ENCODE results near the gene ARHGEF35.
"Not testable (repeated sequence)": the region's sequence is repeated elsewhere in the genome, so short reads cannot be mapped to it uniquely, and the experiment has no call there.

ARHGEF35 gene

GRCh38 chr7:144195212-144195872, at the start of gene ARHGEF35:
TSS of gene ARHGEF35 (minus strand) at chr7:144195833. CDS start at chr7:144188383, 7,450 bp downstream.
- not testable (repeated sequence) for DNase-seq (ENCODE audit: low read depth); H3K4me3 ChIP-seq (ENCODE audit: low read length)

- DNase-seq (ENCODE audit: low read depth); H3K4me3 ChIP-seq (ENCODE audit: low read length): not testable (repeated sequence)
These were observed 49.7 kb upstream of the ARHGEF35 start for GRCh38 chr7:144245372-144245771.

GRCh38 chr7:144239365-144239764, 43.7 kb upstream of the ARHGEF35 start, which contains the start of gene OR2A42:
TSS of gene OR2A42 (minus strand) at chr7:144239605. CDS start at chr7:144232843, 6,762 bp downstream.
- not testable (repeated sequence) for H3K4me3 ChIP-seq (ENCODE audit: low read length); DNase-seq (ENCODE audit: low read depth)

- not testable (repeated sequence) for H3K4me3 ChIP-seq (ENCODE audit: low read length); DNase-seq (ENCODE audit: low read depth)
These were observed 43.0 kb upstream of the ARHGEF35 start for GRCh38 chr7:144238530-144239082.

GRCh38 chr7:144233039-144233438, 37.4 kb upstream of the ARHGEF35 start:
- not testable (repeated sequence) for H3K4me3 ChIP-seq (ENCODE audit: low read length); DNase-seq (ENCODE audit: low read depth)

- H3K4me3 ChIP-seq (ENCODE audit: low read length); DNase-seq (ENCODE audit: low read depth): not testable (repeated sequence)
These were observed 35.4 kb upstream of the ARHGEF35 start for GRCh38 chr7:144231027-144231426.

GRCh38 chr7:144228810-144229209, 33.2 kb upstream of the ARHGEF35 start:
- DNase-seq (ENCODE audit: low read depth); H3K4me3 ChIP-seq (ENCODE audit: low read length): not testable (repeated sequence)

GRCh38 chr7:144226866-144227265, 31.2 kb upstream of the ARHGEF35 start:
- not testable (repeated sequence) for H3K4me3 ChIP-seq (ENCODE audit: low read length); DNase-seq (ENCODE audit: low read depth)

- H3K4me3 ChIP-seq (ENCODE audit: low read length); DNase-seq (ENCODE audit: low read depth): not testable (repeated sequence)
These were observed 28.0 kb upstream of the ARHGEF35 start for GRCh38 chr7:144223675-144224074.

GRCh38 chr7:144220531-144220930, 24.9 kb upstream of the ARHGEF35 start:
- H3K4me3 ChIP-seq (ENCODE audit: low read length): not testable (repeated sequence)

GRCh38 chr7:144219149-144219548, 23.5 kb upstream of the ARHGEF35 start:
- not testable (repeated sequence) for DNase-seq (ENCODE audit: low read depth); H3K4me3 ChIP-seq (ENCODE audit: low read length)

More at GRCh38 chr7:144220531-144220930, 24.9 kb upstream of the ARHGEF35 start:
- not testable (repeated sequence) for DNase-seq (ENCODE audit: low read depth)

- DNase-seq (ENCODE audit: low read depth); H3K4me3 ChIP-seq (ENCODE audit: low read length): not testable (repeated sequence)
These were observed 22.9 kb upstream of the ARHGEF35 start for GRCh38 chr7:144218581-144218980.

GRCh38 chr7:144217200-144217599, 21.6 kb upstream of the ARHGEF35 start:
- not testable (repeated sequence) for DNase-seq (ENCODE audit: low read depth); H3K4me3 ChIP-seq (ENCODE audit: low read length)

GRCh38 chr7:144205306-144205705, 9.7 kb upstream of the ARHGEF35 start:
- H3K4me3 ChIP-seq (ENCODE audit: low read length); DNase-seq (ENCODE audit: low read depth): not testable (repeated sequence)

- H3K4me3 ChIP-seq (ENCODE audit: low read length); DNase-seq (ENCODE audit: low read depth): not testable (repeated sequence)
These were observed 7.5 kb upstream of the ARHGEF35 start for GRCh38 chr7:144203086-144203485.

- not testable (repeated sequence) for DNase-seq (ENCODE audit: low read depth); H3K4me3 ChIP-seq (ENCODE audit: low read length)
These were observed 6.3 kb upstream of the ARHGEF35 start for GRCh38 chr7:144201978-144202377.

GRCh38 chr7:144198934-144199333, 3.3 kb upstream of the ARHGEF35 start:
- DNase-seq (ENCODE audit: low read depth); H3K4me3 ChIP-seq (ENCODE audit: low read length): not testable (repeated sequence)

- DNase-seq (ENCODE audit: low read depth); H3K4me3 ChIP-seq (ENCODE audit: low read length): not testable (repeated sequence)
These were observed 1.2 kb downstream of the ARHGEF35 start for GRCh38 chr7:144194453-144194852.

GRCh38 chr7:144193782-144194181, 1.9 kb downstream of the ARHGEF35 start:
- not testable (repeated sequence) for DNase-seq (ENCODE audit: low read depth); H3K4me3 ChIP-seq (ENCODE audit: low read length)

GRCh38 chr7:144188578-144189171, 7.0 kb downstream of the ARHGEF35 start:
- DNase-seq (ENCODE audit: low read depth): not testable (repeated sequence)

More at GRCh38 chr7:144188578-144189171, 7.0 kb downstream of the ARHGEF35 start:
- H3K4me3 ChIP-seq (ENCODE audit: low read length): not testable (repeated sequence)
